Measurements from ENCODE around the gene CTNND2. TPM values are rescaled to one million over a fixed set of nuclear protein-coding genes. Genes with fewer than 3 reads are reported as not detected.

Gene CTNND2
- total and polyA plus RNA-seq, 4 donors, result 0.05 to 0.50 (median 0.27) TPM

GRCh38 chr5:11892832-11893231 is 11.4 kb downstream of the CTNND2 start:
- 88% methylated on average over 6 of the region's 6 CpGs for WGBS
- H3K27ac ChIP-seq (ENCODE audit: low read depth in 1 of 2, low read length in 2 of 2), result no peak overlapping the region

More at GRCh38 chr5:11892832-11893231, 11.4 kb downstream of the CTNND2 start:
- H3K27me3 ChIP-seq (ENCODE audit: control insufficient read depth in 4 of 4, insufficient read depth in 4 of 4, low read length in 3 of 4), result no peaks in the 10 kb centered on the region
- H3K36me3 ChIP-seq (ENCODE audit: control insufficient read depth in 4 of 4, insufficient read depth in 3 of 4, low read depth in 1 of 4, low read length in 3 of 4), result no peaks in the 10 kb centered on the region
- no peak overlapping the region for H3K9ac ChIP-seq (ENCODE audit: low read depth in 1 of 2, low read length in 2 of 2)
- H3K4me1 ChIP-seq (ENCODE audit: control insufficient read depth in 4 of 4, insufficient read depth in 4 of 4, low read length in 3 of 4), result no peaks in the 10 kb centered on the region
- DNase-seq (ENCODE audit: low spot score), result no peak
- no peak overlapping the region for H3K4me3 ChIP-seq (ENCODE audit: low read depth in 1 of 3, low read length in 3 of 3)
- no peak for TF ChIP-seq ZBTB33 (IDR thresholded peaks at IDR 0.05)
- TF ChIP-seq JUND (IDR thresholded peaks at IDR 0.05), result no peak
- no peak for TF ChIP-seq EGR1 (IDR thresholded peaks at IDR 0.05; ENCODE audit: low read depth in 2 of 2)
- no peak for TF ChIP-seq SP1 (IDR thresholded peaks at IDR 0.05)
- TF ChIP-seq HNF4G (IDR thresholded peaks at IDR 0.05), result no peak
- TF ChIP-seq RXRA (IDR thresholded peaks at IDR 0.05), result no peak
- no peak for TF ChIP-seq FOXA2 (IDR thresholded peaks at IDR 0.05)
- no peak for TF ChIP-seq CTCF (IDR thresholded peaks at IDR 0.05; ENCODE audit: low read depth, low read length, missing input control)
- no peak for TF ChIP-seq GABPA (IDR thresholded peaks at IDR 0.05 in 1 of 2, conservative IDR thresholded peaks at IDR 0.05 in 1 of 2)
- TF ChIP-seq YY1 (IDR thresholded peaks at IDR 0.05), result no peak
- TF ChIP-seq ATF3 (IDR thresholded peaks at IDR 0.05), result no peak
- no peak for TF ChIP-seq FOXA1 (IDR thresholded peaks at IDR 0.05)
- TF ChIP-seq TAF1 (conservative IDR thresholded peaks at IDR 0.05), result no peak
- TF ChIP-seq HNF4A (conservative IDR thresholded peaks at IDR 0.05), result no peak
- TF ChIP-seq NR2F2 (IDR thresholded peaks at IDR 0.05), result no peak
- TF ChIP-seq RAD21 (IDR thresholded peaks at IDR 0.05), result no peak
- TF ChIP-seq REST (IDR thresholded peaks at IDR 0.05), result no peak
- TF ChIP-seq MAX (IDR thresholded peaks at IDR 0.05), result no peak
- peaks cover 0 to 3% (median 0%) of the 10 kb centered on the region in 4 donors for H3K9me3 ChIP-seq (ENCODE audit: control insufficient read depth in 4 of 4, low read length in 3 of 4)
